Smooth muscle cell (in vitro differentiated cells): ENCODE measurements around the gene RHOA. TPM values are rescaled to one million over a fixed set of nuclear protein-coding genes. Genes with fewer than 3 reads are reported as not detected.
A peak's percentile ranks its signal among the peaks of the same experiment; 100 is the strongest.

ENCODE experiments used
- DNase-seq: peaks from one replicate; lab custom pipeline; 2025; ENCODE audit not compliant: unreplicated experiment; lab: John Stamatoyannopoulos, UW
- H2AFZ ChIP-seq: fragments of 200-600 bp; sonication (generic); 2 replicates; pipeline ENCODE4 v1.6.0; 2016; ENCODE audit warnings: antibody characterized with exemption, low read depth, mild to moderate bottlenecking
- H3F3A ChIP-seq: fragments of 200-600 bp; sonication (generic); 2 replicates; pipeline ENCODE4 v1.6.0; 2017; ENCODE audit warnings: antibody characterized with exemption, low read depth
- H3K27ac ChIP-seq: fragments of 200-600 bp; sonication (generic); 2 replicates; pipeline ENCODE4 v1.5.1; 2016; ENCODE audit warnings: low read depth, mild to moderate bottlenecking
- H3K27me3 ChIP-seq: fragments of 200-600 bp; sonication (generic); 2 replicates; pipeline ENCODE4 v1.6.1; 2016; ENCODE audit warnings: low read depth, mild to moderate bottlenecking
- H3K36me3 ChIP-seq: fragments of 200-600 bp; sonication (generic); 2 replicates; pipeline ENCODE4 v1.5.1; 2016; ENCODE audit warnings: low read depth
- H3K4me1 ChIP-seq: fragments of 200-600 bp; sonication (generic); 2 replicates; pipeline ENCODE4 v1.5.1; 2016; ENCODE audit warnings: low read depth
- H3K4me2 ChIP-seq: fragments of 200-600 bp; sonication (generic); 2 replicates; pipeline ENCODE4 v1.6.0; 2016; ENCODE audit warnings: mild to moderate bottlenecking
- H3K4me3 ChIP-seq: fragments of 200-600 bp; sonication (generic); 2 replicates; pipeline ENCODE4 v1.5.1; 2016; ENCODE audit warnings: mild to moderate bottlenecking
- H3K79me2 ChIP-seq: fragments of 200-600 bp; sonication (generic); 2 replicates; pipeline ENCODE4 v1.6.0; 2016; ENCODE audit warnings: low read depth, mild to moderate bottlenecking
- H3K9ac ChIP-seq: fragments of 200-600 bp; sonication (generic); 2 replicates; pipeline ENCODE4 v1.6.0; 2016; ENCODE audit warnings: low read depth
- H3K9me3 ChIP-seq: fragments of 200-600 bp; sonication (generic); replicated peaks from 2 replicates; pipeline ENCODE4 v1.5.1; 2016; ENCODE audit warnings: low read depth
- H4K20me1 ChIP-seq: fragments of 200-600 bp; sonication (generic); 2 replicates; pipeline ENCODE4 v1.6.0; 2016; ENCODE audit warnings: low read depth
- CTCF ChIP-seq: fragments of 200-600 bp; sonication (generic); IDR thresholded peaks from 2 replicates; pipeline ENCODE4 v1.5.1; 2017; ENCODE audit warnings: borderline replicate concordance, mild to moderate bottlenecking, antibody characterized with exemption; ENCODE audit not compliant: insufficient read depth, poor library complexity, severe bottlenecking
- WGBS: methylation state at CpG from one replicate; pipeline ENCODE4 v1.1.7; 2016; ENCODE audit warnings: low lambda C conversion rate; 5-methylcytosine and 5-hydroxymethylcytosine counted together
- polyA plus RNA-seq: library from polyadenylated mRNA; unstranded; fragments of >200 nt; fragmentation: Nextera tagmentation; extraction: Ambion mirVana; gene quantifications from 2 replicates; pipeline ENCODE4 v1.2.1, GENCODE V29; 2016
- total RNA-seq: library from RNA; depleted of rRNA; stranded (reverse); fragments of >200 nt; gene quantifications from 2 replicates; pipeline ENCODE4 v1.2.3, GENCODE V29; 2014

The RHOA gene
- total and polyA plus RNA-seq, 2 experiments from 2014 or later, result 447 to 530 TPM

GRCh38 chr3:49389297-49389696 lies 22.5 kb downstream of the RHOA start:
- Histone ChIP-seq H3K36me3 (no peaks in the 10 kb centered on the region), H3K4me1 (no peaks in the 10 kb centered on the region), H3K4me3 (no peak overlapping the region), H4K20me1 (peaks cover 100% of the 10 kb centered on the region), H3F3A (peaks cover 7% of the 10 kb centered on the region), H3K4me2 (no peak overlapping the region), H3K27ac (peak overlapping the region; percentile 70), H3K27me3 (no peaks in the 10 kb centered on the region), H3K9ac (no peak overlapping the region), H2AFZ (no peak overlapping the region), H3K79me2 (peaks cover 98% of the 10 kb centered on the region), H3K9me3 (no peaks in the 10 kb centered on the region)
- no peak for TF ChIP-seq CTCF
- WGBS, result 100% methylated on average over 6 of the region's 6 CpGs
- no peak for DNase-seq

GRCh38 chr3:49388289-49388820 lies 23.4 kb downstream of the RHOA start:
- Histone ChIP-seq H3K36me3 (no peaks in the 10 kb centered on the region), H3K9me3 (no peaks in the 10 kb centered on the region), H3K4me2 (peak overlapping the region; percentile 41), H3K27ac (peak overlapping the region; percentile 70), H2AFZ (no peak overlapping the region), H3K4me1 (no peaks in the 10 kb centered on the region), H3F3A (peaks cover 7% of the 10 kb centered on the region), H3K4me3 (no peak overlapping the region), H3K9ac (no peak overlapping the region), H3K79me2 (peaks cover 100% of the 10 kb centered on the region), H3K27me3 (no peaks in the 10 kb centered on the region), H4K20me1 (peaks cover 100% of the 10 kb centered on the region)
- 58% methylated on average over 1 of the region's 1 CpG for WGBS
- TF ChIP-seq CTCF, result no peak
- DNase-seq, result no peak

- H3K79me2 ChIP-seq, result peaks cover 100% of the 10 kb centered on the region
- H3K4me3 ChIP-seq, result no peak overlapping the region
- no peaks in the 10 kb centered on the region for H3K27me3 ChIP-seq
- peaks cover 100% of the 10 kb centered on the region for H4K20me1 ChIP-seq
- no peaks in the 10 kb centered on the region for H3K9me3 ChIP-seq
- H3K9ac ChIP-seq, result no peak overlapping the region
- no peak overlapping the region for H3K4me2 ChIP-seq
- H3K27ac ChIP-seq, result peak overlapping the region; percentile 70
- TF ChIP-seq CTCF, result no peak
- no peak for DNase-seq
- H3K4me1 ChIP-seq, result no peaks in the 10 kb centered on the region
- no peaks in the 10 kb centered on the region for H3K36me3 ChIP-seq
- no peak overlapping the region for H2AFZ ChIP-seq
- peaks cover 7% of the 10 kb centered on the region for H3F3A ChIP-seq
- 100% methylated on average over 2 of the region's 2 CpGs for WGBS
These were observed 24.1 kb downstream of the RHOA start for GRCh38 chr3:49387721-49388120.

- peaks cover 100% of the 10 kb centered on the region for H4K20me1 ChIP-seq
- H3K9me3 ChIP-seq, result no peaks in the 10 kb centered on the region
- H3K36me3 ChIP-seq, result no peaks in the 10 kb centered on the region
- H3K79me2 ChIP-seq, result peaks cover 100% of the 10 kb centered on the region
- H3K27me3 ChIP-seq, result no peaks in the 10 kb centered on the region
- no peaks in the 10 kb centered on the region for H3K4me1 ChIP-seq
- 92% methylated on average over 11 of the region's 11 CpGs for WGBS
- no peak overlapping the region for H3K4me3 ChIP-seq
- H3K9ac ChIP-seq, result no peak overlapping the region
- no peak for TF ChIP-seq CTCF
- peaks cover 7% of the 10 kb centered on the region for H3F3A ChIP-seq
- no peak overlapping the region for H3K4me2 ChIP-seq
- no peak overlapping the region for H2AFZ ChIP-seq
- DNase-seq, result no peak
- peak overlapping the region; percentile 7 for H3K27ac ChIP-seq
These were observed 25.6 kb downstream of the RHOA start for GRCh38 chr3:49386056-49386756.
